Neural cell (in vitro differentiated cells): ENCODE measurements around the gene LIPA. TPM values are rescaled to one million over a fixed set of nuclear protein-coding genes. Genes with fewer than 3 reads are reported as not detected.

ENCODE experiments used
- H2AFZ ChIP-seq: fragments of 200-600, 300-800 bp; sonication (generic), shearing (Covaris generic); 2 replicates; pipeline ENCODE4 v1.6.0; 2014; ENCODE audit warnings: low read depth, mild to moderate bottlenecking, antibody characterized with exemption, low read length, moderate library complexity
- H3F3A ChIP-seq: fragments of 200-600 bp; shearing (Covaris generic); 2 replicates; pipeline ENCODE4 v1.6.1; 2016; ENCODE audit warnings: mild to moderate bottlenecking, moderate library complexity, mixed read lengths, antibody characterized with exemption, low read length; ENCODE audit not compliant: insufficient read depth, poor library complexity, severe bottlenecking
- H3K27ac ChIP-seq: fragments of 200-600, 300-800 bp; sonication (generic), shearing (Covaris generic); 2 replicates; pipeline ENCODE4 v1.5.1; 2014; ENCODE audit warnings: mild to moderate bottlenecking, low read length, moderate library complexity
- H3K27me3 ChIP-seq: fragments of 300-800, 200-600 bp; sonication (generic), shearing (Covaris generic); 2 replicates; pipeline ENCODE4 v1.6.0; 2014; ENCODE audit warnings: mild to moderate bottlenecking, low read depth, low read length, moderate library complexity; ENCODE audit not compliant: insufficient read depth
- H3K36me3 ChIP-seq: fragments of 300-800, 200-600 bp; sonication (generic), shearing (Covaris generic); 2 replicates; pipeline ENCODE4 v1.5.1; 2014; ENCODE audit warnings: mild to moderate bottlenecking, antibody characterized with exemption, low read length, moderate library complexity; ENCODE audit not compliant: insufficient read depth
- H3K4me2 ChIP-seq: fragments of 300-800, 200-600 bp; sonication (generic), shearing (Covaris generic); 2 replicates; pipeline ENCODE4 v1.6.0; 2014; ENCODE audit warnings: mild to moderate bottlenecking, low read length
- H3K4me3 ChIP-seq: fragments of 300-800, 200-600 bp; sonication (generic), shearing (Covaris generic); 2 replicates; pipeline ENCODE4 v1.5.1; 2014; ENCODE audit warnings: mild to moderate bottlenecking, low read length, moderate library complexity
- H3K79me2 ChIP-seq: fragments of 200-600 bp; shearing (Covaris generic); replicated peaks from 2 replicates; pipeline ENCODE4 v1.6.0; 2014; ENCODE audit warnings: mild to moderate bottlenecking, low read length, moderate library complexity; ENCODE audit not compliant: insufficient read depth
- H3K9ac ChIP-seq: fragments of 300-800, 200-600 bp; sonication (generic), shearing (Covaris generic); 2 replicates; pipeline ENCODE4 v1.6.1; 2016; ENCODE audit warnings: mild to moderate bottlenecking, low read length, mixed read lengths
- H3K9me2 ChIP-seq: fragments of 200-600 bp; shearing (Covaris generic); 2 replicates; pipeline ENCODE4 v1.6.1; 2016; ENCODE audit warnings: mild to moderate bottlenecking, low read length, mixed read lengths; ENCODE audit not compliant: insufficient read depth
- H3K9me3 ChIP-seq: fragments of 200-600, 300-800 bp; sonication (generic), shearing (Covaris generic); 2 replicates; pipeline ENCODE4 v1.6.1; 2016; ENCODE audit warnings: mild to moderate bottlenecking, mixed run types, low read length, moderate library complexity, mixed read lengths
- H4K20me1 ChIP-seq: fragments of 200-600 bp; shearing (Covaris generic); 2 replicates; pipeline ENCODE4 v1.6.1; 2016; ENCODE audit warnings: mild to moderate bottlenecking, mixed run types; ENCODE audit not compliant: insufficient read depth
- CTCF ChIP-seq: fragments of 450-650 bp; IDR thresholded peaks from 2 replicates; pipeline ENCODE4 v1.5.1; 2014; ENCODE audit warnings: antibody characterized with exemption, mild to moderate bottlenecking, moderate library complexity; ENCODE audit not compliant: poor library complexity, severe bottlenecking
- EP300 ChIP-seq: fragments of 450-650 bp; conservative IDR thresholded peaks from 2 replicates; pipeline ENCODE4 v1.6.1; 2014; ENCODE audit warnings: antibody characterized with exemption, mild to moderate bottlenecking, moderate library complexity; ENCODE audit not compliant: poor library complexity, severe bottlenecking
- EZH2 ChIP-seq: fragments of 200-600, 300-800 bp; shearing (Covaris generic), sonication (generic); IDR thresholded peaks from 2 replicates; pipeline ENCODE4 v1.6.1; 2014; ENCODE audit warnings: antibody characterized with exemption, low read length, borderline replicate concordance, mild to moderate bottlenecking; ENCODE audit not compliant: insufficient read depth, poor library complexity, severe bottlenecking
- MXI1 ChIP-seq: fragments of 450-650 bp; conservative IDR thresholded peaks from 2 replicates; pipeline ENCODE4 v1.6.1; 2014; ENCODE audit warnings: antibody characterized with exemption, mild to moderate bottlenecking; ENCODE audit not compliant: poor library complexity, severe bottlenecking
- POLR2AphosphoS5 ChIP-seq: IDR thresholded peaks from 2 replicates; pipeline ENCODE4 v1.6.1; 2012
- RAD21 ChIP-seq: fragments of 450-650 bp; conservative IDR thresholded peaks from 2 replicates; pipeline ENCODE4 v1.6.1; 2014; ENCODE audit warnings: antibody characterized with exemption, mild to moderate bottlenecking, moderate library complexity
- REST ChIP-seq: IDR thresholded peaks from 2 replicates; pipeline ENCODE4 v1.6.1; 2012; ENCODE audit warnings: borderline replicate concordance
- SMC3 ChIP-seq: fragments of 450-650 bp; conservative IDR thresholded peaks from 2 replicates; pipeline ENCODE4 v1.6.1; 2014; ENCODE audit warnings: antibody characterized with exemption, mild to moderate bottlenecking, moderate library complexity; ENCODE audit not compliant: poor library complexity
- TAF1 ChIP-seq: IDR thresholded peaks from 2 replicates; pipeline ENCODE4 v1.6.1; 2012; ENCODE audit warnings: low read depth
- polyA plus RNA-seq: library from polyadenylated mRNA; depleted of rRNA; stranded (reverse); fragments of >200 nt; gene quantifications from 2 replicates; pipeline ENCODE4 v1.2.3, GENCODE V29; 2014

The LIPA gene
- polyA plus RNA-seq, 1 donor from 2014 or later: 20.8 TPM

- no peaks in the 10 kb centered on the region for H3K36me3 ChIP-seq
- H3K4me2 ChIP-seq: no peak overlapping the region
- no peak overlapping the region for H2AFZ ChIP-seq
- no peak overlapping the region for H3K27ac ChIP-seq
- no peaks in the 10 kb centered on the region for H3K9me2 ChIP-seq
- H3K27me3 ChIP-seq: peaks cover 49% of the 10 kb centered on the region
- no peaks in the 10 kb centered on the region for H4K20me1 ChIP-seq
- H3K79me2 ChIP-seq: no peaks in the 10 kb centered on the region
- no peak overlapping the region for H3K4me3 ChIP-seq
- H3K9me3 ChIP-seq: no peaks in the 10 kb centered on the region
- TF ChIP-seq SMC3: no peak
- TF ChIP-seq EP300: no peak
- no peak for TF ChIP-seq REST
- H3F3A ChIP-seq: no peaks in the 10 kb centered on the region
- H3K9ac ChIP-seq: no peak overlapping the region
These were observed 48.3 kb downstream of the LIPA start for GRCh38 chr10:89203237-89203636.

GRCh38 chr10:89202033-89202425 is 49.5 kb downstream of the LIPA start:
- H3K27me3 ChIP-seq: peaks cover 37% of the 10 kb centered on the region
- no peak overlapping the region for H3K9ac ChIP-seq
- no peak overlapping the region for H2AFZ ChIP-seq
- H3F3A ChIP-seq: no peaks in the 10 kb centered on the region
- H3K27ac ChIP-seq: no peak overlapping the region
- no peaks in the 10 kb centered on the region for H4K20me1 ChIP-seq
- H3K9me2 ChIP-seq: no peaks in the 10 kb centered on the region
- no peaks in the 10 kb centered on the region for H3K36me3 ChIP-seq
- no peak overlapping the region for H3K4me2 ChIP-seq
- H3K4me3 ChIP-seq: no peak overlapping the region
- H3K79me2 ChIP-seq: no peaks in the 10 kb centered on the region
- TF ChIP-seq REST (no peak), EZH2 (no peak), POLR2AphosphoS5 (no peak), SMC3 (no peak), TAF1 (no peak), CTCF (no peak), RAD21 (no peak), EP300 (no peak), MXI1 (no peak)
- no peaks in the 10 kb centered on the region for H3K9me3 ChIP-seq
